GM23338 (cell line): ENCODE results near the gene CCNF.

ENCODE experiments used
- EZH2 ChIP-seq: fragments of 200-600 bp; sonication (generic); IDR thresholded peaks from one replicate; pipeline ENCODE4 v1.8.0; 2017; ENCODE audit warnings: antibody characterized with exemption, mild to moderate bottlenecking, low read depth; ENCODE audit not compliant: unreplicated experiment
- JUNB ChIP-seq: IDR thresholded peaks from one replicate; pipeline ENCODE4 v1.6.1; 2016; ENCODE audit warnings: antibody characterized with exemption; ENCODE audit not compliant: unreplicated experiment
- NANOG ChIP-seq: IDR thresholded peaks from 2 replicates; pipeline ENCODE4 v1.6.1; 2016; ENCODE audit warnings: antibody characterized with exemption, borderline replicate concordance
- POLR2AphosphoS5 ChIP-seq: IDR thresholded peaks from 2 replicates; pipeline ENCODE4 v1.6.1; 2016; ENCODE audit warnings: antibody characterized with exemption, low read depth
- TF ChIP-seq, protein P1 (sequence below), 2 experiments: fragments of 200-600 bp in 1 of 2; sonication (generic) in 1 of 2; conservative IDR thresholded peaks; 2 replicates each; pipeline versions ENCODE4 v1.5.1 to v1.6.1; 2016 to 2017; ENCODE audit warnings: antibody characterized with exemption in 2 of 2, low read depth in 2 of 2, mild to moderate bottlenecking in 2 of 2, moderate library complexity in 1 of 2
- TF ChIP-seq, protein P2 (sequence below): fragments of 250-450 bp; sonication (Bioruptor Pico); IDR thresholded peaks from 2 replicates; pipeline ENCODE4 v1.5.0; 2020; ENCODE audit warnings: mild to moderate bottlenecking, moderate library complexity
- TF ChIP-seq, protein P3 (sequence below): IDR thresholded peaks from one replicate; pipeline ENCODE4 v1.6.1; 2018; ENCODE audit warnings: antibody characterized with exemption; ENCODE audit not compliant: unreplicated experiment

DNA sequence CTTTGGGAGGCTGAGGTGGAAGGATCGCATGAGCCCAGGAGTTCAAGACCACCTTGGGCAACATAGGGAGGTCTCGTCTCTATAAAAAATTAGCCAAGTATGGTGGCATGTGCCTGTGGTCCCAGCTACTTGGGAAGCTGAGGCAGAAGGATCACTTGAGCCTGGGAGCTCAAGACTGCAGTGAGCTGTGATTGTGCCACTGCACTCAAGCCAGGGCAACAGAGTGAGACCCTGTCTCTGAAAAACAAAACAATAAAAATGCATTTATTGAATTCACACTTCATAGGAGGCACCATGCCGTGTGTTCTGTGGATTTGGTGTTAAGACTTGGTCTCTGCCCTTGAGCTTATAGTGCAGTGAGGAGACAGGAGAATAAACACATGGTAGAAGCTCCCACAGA is 48.1 kb downstream of the CCNF start:
- TF ChIP-seq, protein P1, sequence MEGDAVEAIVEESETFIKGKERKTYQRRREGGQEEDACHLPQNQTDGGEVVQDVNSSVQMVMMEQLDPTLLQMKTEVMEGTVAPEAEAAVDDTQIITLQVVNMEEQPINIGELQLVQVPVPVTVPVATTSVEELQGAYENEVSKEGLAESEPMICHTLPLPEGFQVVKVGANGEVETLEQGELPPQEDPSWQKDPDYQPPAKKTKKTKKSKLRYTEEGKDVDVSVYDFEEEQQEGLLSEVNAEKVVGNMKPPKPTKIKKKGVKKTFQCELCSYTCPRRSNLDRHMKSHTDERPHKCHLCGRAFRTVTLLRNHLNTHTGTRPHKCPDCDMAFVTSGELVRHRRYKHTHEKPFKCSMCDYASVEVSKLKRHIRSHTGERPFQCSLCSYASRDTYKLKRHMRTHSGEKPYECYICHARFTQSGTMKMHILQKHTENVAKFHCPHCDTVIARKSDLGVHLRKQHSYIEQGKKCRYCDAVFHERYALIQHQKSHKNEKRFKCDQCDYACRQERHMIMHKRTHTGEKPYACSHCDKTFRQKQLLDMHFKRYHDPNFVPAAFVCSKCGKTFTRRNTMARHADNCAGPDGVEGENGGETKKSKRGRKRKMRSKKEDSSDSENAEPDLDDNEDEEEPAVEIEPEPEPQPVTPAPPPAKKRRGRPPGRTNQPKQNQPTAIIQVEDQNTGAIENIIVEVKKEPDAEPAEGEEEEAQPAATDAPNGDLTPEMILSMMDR (conservative IDR thresholded peaks at IDR 0.05; ENCODE audit: low read depth in 2 of 2), result no peak
- TF ChIP-seq EZH2, result no peak
- no peak for TF ChIP-seq POLR2AphosphoS5
- no peak for TF ChIP-seq JUNB
- TF ChIP-seq, protein P2, sequence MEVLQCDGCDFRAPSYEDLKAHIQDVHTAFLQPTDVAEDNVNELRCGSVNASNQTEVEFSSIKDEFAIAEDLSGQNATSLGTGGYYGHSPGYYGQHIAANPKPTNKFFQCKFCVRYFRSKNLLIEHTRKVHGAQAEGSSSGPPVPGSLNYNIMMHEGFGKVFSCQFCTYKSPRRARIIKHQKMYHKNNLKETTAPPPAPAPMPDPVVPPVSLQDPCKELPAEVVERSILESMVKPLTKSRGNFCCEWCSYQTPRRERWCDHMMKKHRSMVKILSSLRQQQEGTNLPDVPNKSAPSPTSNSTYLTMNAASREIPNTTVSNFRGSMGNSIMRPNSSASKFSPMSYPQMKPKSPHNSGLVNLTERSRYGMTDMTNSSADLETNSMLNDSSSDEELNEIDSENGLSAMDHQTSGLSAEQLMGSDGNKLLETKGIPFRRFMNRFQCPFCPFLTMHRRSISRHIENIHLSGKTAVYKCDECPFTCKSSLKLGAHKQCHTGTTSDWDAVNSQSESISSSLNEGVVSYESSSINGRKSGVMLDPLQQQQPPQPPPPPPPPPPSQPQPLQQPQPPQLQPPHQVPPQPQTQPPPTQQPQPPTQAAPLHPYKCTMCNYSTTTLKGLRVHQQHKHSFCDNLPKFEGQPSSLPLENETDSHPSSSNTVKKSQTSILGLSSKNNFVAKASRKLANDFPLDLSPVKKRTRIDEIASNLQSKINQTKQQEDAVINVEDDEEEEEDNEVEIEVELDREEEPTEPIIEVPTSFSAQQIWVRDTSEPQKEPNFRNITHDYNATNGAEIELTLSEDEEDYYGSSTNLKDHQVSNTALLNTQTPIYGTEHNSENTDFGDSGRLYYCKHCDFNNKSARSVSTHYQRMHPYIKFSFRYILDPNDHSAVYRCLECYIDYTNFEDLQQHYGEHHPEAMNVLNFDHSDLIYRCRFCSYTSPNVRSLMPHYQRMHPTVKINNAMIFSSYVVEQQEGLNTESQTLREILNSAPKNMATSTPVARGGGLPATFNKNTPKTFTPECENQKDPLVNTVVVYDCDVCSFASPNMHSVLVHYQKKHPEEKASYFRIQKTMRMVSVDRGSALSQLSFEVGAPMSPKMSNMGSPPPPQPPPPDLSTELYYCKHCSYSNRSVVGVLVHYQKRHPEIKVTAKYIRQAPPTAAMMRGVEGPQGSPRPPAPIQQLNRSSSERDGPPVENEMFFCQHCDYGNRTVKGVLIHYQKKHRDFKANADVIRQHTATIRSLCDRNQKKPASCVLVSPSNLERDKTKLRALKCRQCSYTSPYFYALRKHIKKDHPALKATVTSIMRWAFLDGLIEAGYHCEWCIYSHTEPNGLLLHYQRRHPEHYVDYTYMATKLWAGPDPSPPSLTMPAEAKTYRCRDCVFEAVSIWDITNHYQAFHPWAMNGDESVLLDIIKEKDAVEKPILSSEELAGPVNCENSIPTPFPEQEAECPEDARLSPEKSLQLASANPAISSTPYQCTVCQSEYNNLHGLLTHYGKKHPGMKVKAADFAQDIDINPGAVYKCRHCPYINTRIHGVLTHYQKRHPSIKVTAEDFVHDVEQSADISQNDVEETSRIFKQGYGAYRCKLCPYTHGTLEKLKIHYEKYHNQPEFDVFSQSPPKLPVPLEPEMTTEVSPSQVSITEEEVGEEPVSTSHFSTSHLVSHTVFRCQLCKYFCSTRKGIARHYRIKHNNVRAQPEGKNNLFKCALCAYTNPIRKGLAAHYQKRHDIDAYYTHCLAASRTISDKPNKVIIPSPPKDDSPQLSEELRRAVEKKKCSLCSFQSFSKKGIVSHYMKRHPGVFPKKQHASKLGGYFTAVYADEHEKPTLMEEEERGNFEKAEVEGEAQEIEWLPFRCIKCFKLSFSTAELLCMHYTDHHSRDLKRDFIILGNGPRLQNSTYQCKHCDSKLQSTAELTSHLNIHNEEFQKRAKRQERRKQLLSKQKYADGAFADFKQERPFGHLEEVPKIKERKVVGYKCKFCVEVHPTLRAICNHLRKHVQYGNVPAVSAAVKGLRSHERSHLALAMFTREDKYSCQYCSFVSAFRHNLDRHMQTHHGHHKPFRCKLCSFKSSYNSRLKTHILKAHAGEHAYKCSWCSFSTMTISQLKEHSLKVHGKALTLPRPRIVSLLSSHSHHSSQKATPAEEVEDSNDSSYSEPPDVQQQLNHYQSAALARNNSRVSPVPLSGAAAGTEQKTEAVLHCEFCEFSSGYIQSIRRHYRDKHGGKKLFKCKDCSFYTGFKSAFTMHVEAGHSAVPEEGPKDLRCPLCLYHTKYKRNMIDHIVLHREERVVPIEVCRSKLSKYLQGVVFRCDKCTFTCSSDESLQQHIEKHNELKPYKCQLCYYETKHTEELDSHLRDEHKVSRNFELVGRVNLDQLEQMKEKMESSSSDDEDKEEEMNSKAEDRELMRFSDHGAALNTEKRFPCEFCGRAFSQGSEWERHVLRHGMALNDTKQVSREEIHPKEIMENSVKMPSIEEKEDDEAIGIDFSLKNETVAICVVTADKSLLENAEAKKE, result no peak
- no peak for TF ChIP-seq NANOG
- TF ChIP-seq, protein P3, sequence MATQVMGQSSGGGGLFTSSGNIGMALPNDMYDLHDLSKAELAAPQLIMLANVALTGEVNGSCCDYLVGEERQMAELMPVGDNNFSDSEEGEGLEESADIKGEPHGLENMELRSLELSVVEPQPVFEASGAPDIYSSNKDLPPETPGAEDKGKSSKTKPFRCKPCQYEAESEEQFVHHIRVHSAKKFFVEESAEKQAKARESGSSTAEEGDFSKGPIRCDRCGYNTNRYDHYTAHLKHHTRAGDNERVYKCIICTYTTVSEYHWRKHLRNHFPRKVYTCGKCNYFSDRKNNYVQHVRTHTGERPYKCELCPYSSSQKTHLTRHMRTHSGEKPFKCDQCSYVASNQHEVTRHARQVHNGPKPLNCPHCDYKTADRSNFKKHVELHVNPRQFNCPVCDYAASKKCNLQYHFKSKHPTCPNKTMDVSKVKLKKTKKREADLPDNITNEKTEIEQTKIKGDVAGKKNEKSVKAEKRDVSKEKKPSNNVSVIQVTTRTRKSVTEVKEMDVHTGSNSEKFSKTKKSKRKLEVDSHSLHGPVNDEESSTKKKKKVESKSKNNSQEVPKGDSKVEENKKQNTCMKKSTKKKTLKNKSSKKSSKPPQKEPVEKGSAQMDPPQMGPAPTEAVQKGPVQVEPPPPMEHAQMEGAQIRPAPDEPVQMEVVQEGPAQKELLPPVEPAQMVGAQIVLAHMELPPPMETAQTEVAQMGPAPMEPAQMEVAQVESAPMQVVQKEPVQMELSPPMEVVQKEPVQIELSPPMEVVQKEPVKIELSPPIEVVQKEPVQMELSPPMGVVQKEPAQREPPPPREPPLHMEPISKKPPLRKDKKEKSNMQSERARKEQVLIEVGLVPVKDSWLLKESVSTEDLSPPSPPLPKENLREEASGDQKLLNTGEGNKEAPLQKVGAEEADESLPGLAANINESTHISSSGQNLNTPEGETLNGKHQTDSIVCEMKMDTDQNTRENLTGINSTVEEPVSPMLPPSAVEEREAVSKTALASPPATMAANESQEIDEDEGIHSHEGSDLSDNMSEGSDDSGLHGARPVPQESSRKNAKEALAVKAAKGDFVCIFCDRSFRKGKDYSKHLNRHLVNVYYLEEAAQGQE, result no peak
